ENCODE measurements around the gene ZNF747. TPM values are rescaled to one million over a fixed set of nuclear protein-coding genes. Genes with fewer than 3 reads are reported as not detected.

Gene ZNF747
- total and polyA plus RNA-seq, 2 donors, result 11.9 to 13.3 TPM

DNA sequence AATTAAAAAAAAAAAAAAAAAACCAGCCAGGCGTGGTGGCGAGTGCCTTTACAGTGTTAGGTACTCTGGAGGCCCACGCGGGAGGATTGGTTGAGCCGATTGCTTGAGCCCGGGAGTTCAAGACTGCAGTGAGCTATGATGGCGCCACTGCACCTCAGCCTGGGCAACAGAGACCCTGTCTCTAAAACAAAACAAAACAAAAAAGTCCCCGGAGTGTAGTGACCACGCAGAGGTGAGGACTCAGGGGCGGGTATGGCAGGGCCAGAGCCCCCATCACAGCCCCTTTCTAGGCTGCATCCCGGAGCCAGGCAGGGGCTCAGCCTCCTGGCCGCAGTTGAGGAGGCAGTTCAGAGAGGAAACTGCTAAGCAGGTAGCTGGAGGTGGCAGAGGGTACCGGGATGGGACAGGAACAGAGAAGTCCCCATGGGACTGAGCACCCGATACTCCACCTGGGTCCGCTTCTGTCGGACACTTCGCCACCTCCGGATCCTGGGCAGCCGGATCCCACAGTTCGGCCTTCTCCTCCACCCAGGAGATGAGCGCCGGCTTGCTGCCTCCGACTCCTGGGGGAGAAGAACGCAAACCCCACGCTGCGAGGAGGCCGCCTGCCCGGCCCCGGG is 800 bp downstream of the ZNF747 start:
- 17% methylated on average over 29 of the region's 29 CpGs for WGBS
- H3K27ac ChIP-seq (ENCODE audit: low read depth), result peak overlapping the region; percentile 89
- peak overlapping the region; percentile 72 for H3K4me3 ChIP-seq (ENCODE audit: low read depth, low read length)
- DNase-seq (ENCODE audit: extremely low spot score), result no peak
- peaks cover 4% of the 10 kb centered on the region for H3K4me1 ChIP-seq (ENCODE audit: insufficient read depth)
- H3K36me3 ChIP-seq (ENCODE audit: insufficient read depth), result no peaks in the 10 kb centered on the region

- 69% methylated on average over 11 of the region's 11 CpGs for WGBS
- Histone ChIP-seq H3K4me3 (ENCODE audit: low read depth, low read length) (no peak overlapping the region), H3K4me1 (ENCODE audit: insufficient read depth) (peaks cover 4% of the 10 kb centered on the region), H3K27ac (ENCODE audit: low read depth) (no peak overlapping the region), H3K36me3 (ENCODE audit: insufficient read depth) (no peaks in the 10 kb centered on the region)
- DNase-seq (ENCODE audit: extremely low spot score), result no peak
Measured at GRCh38 chr16:30533146-30533522, 1.5 kb downstream of the ZNF747 start.

DNA sequence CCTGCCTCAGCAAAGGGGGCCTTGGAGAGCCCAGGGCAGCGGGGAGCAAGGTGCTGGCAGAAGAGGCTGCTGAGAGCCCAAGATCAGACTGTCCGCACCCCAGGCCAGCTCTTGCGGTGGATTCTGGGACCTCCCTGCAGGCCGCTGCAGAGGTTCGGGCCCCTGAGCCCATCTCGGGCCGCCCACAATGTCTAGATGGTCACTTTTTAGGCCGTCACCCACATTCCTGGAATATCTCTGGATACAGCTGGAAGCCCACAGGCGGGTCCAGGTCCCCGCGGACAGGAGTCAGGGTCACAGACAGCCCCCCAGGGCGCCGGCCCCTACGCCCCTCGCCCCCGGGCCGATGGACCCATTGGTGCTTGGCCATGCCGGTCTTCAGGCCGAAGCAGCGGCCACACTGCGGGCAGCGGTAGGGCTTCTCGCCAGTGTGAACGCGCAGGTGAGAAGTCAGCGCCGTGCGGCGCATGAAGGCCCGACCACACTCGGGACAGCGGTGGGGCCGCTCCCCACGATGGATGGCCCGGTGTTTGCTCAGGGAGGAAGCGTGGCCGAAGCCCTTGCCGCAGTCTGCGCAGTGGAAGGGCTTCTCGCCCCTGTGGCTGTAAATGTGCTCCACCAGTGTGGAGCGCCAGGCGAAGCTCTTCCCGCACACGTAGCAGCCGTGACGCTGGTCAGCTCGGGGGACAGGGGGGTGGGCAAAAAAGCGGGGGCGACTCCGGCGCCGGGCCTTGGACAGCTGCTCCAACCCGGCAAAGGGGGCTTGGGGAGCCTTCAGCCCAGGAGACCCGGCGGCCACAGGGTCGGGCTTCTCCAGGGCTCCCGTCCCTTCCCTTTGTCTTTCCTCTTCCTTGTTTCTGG is 2.1 kb downstream of the ZNF747 start:
- Histone ChIP-seq H3K4me1 (ENCODE audit: insufficient read depth) (peaks cover 4% of the 10 kb centered on the region), H3K4me3 (ENCODE audit: low read depth, low read length) (no peak overlapping the region), H3K27ac (ENCODE audit: low read depth) (no peak overlapping the region), H3K36me3 (ENCODE audit: insufficient read depth) (no peaks in the 10 kb centered on the region)
- no peak for DNase-seq (ENCODE audit: extremely low spot score)
- WGBS, result 94% methylated on average over 57 of the region's 57 CpGs

DNA sequence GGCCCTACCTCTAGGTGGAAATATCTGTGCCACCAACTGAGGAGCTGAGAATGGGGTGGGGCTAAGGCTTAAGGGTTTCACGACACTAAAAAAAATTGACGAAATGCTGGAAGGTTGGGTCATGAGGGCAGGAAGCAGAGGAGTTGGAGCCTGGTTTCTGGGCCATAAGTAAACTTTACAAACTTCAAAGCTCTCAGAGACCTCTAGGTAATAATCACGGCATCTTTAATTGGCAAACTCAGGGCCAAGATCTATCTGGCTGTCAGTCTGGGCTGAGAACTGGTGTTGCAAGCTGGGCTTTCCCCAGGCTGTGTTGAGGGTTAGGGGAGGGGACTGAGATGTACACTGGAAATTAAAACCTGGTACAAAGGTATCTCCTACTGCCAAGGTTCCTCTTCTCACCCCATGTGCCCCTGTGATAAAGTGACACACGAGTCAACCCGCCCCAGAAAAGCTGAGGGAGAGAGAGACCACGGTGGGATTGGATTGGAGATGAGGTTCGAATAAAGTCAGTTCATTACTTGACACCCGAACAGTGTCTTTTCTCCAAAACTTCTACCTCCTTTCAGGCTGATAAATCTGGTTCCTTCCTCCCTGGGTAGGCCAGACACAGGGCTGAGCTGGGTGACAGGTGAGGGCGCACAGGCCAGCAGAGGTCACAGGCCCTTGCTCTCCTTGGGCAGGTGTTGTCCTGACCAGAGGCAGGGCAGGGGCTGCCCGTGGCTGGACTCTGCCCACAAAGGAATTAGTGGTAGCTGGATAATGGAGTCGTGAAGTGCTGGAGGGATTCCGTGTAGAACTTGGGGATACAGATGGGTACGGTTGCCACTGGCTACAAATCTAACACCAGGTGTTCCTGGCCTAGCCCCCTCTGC is 4.3 kb downstream of the ZNF747 start:
- WGBS, result 81% methylated on average over 13 of the region's 13 CpGs
- H3K36me3 ChIP-seq (ENCODE audit: insufficient read depth), result no peaks in the 10 kb centered on the region
- no peak overlapping the region for H3K4me3 ChIP-seq (ENCODE audit: low read depth, low read length)
- no peak overlapping the region for H3K27ac ChIP-seq (ENCODE audit: low read depth)
- DNase-seq (ENCODE audit: extremely low spot score), result no peak
- peaks cover 4% of the 10 kb centered on the region for H3K4me1 ChIP-seq (ENCODE audit: insufficient read depth)

DNA sequence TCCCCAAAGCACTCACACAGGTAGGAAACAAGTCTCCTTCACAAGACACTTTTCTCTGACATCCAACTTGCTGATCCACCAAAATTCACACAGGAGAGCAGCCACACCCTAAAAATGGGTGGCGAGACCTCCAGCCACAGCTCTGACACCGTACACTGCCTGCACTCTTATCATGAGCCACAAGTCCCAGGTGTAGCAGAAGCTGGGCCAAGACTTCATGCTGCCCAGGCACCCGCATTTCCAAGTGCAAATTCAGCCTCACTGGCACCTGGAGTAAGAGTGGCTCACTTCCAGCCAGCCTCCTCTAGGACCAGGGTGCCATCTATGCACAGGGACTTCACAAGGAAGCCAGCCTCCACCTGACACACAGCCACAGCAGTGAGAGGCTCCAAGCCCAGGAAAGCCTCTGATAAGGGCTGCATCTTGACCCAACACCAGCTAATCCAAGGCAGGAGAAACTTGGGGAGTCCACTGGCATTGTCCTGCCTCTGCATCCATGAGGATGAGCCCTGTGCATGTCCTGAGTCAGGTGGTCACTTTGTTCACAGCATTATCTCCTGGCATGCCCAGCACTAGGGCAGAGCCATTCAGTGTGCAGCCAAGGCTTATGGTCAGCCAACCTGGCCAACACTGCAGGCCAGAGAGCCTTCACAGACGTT is 5.7 kb downstream of the ZNF747 start:
- Histone ChIP-seq H3K36me3 (ENCODE audit: insufficient read depth) (no peaks in the 10 kb centered on the region), H3K4me3 (ENCODE audit: low read depth, low read length) (no peak overlapping the region), H3K4me1 (ENCODE audit: insufficient read depth) (peaks cover 4% of the 10 kb centered on the region), H3K27ac (ENCODE audit: low read depth) (no peak overlapping the region)
- DNase-seq (ENCODE audit: extremely low spot score), result no peak
- 73% methylated on average over 4 of the region's 4 CpGs for WGBS

- Histone ChIP-seq H3K4me3 (ENCODE audit: low read depth, low read length) (no peak overlapping the region), H3K36me3 (ENCODE audit: insufficient read depth) (no peaks in the 10 kb centered on the region), H3K27ac (ENCODE audit: low read depth) (peak overlapping the region; percentile 90), H3K4me1 (ENCODE audit: insufficient read depth) (no peaks in the 10 kb centered on the region)
- peak; percentile 75 for DNase-seq (ENCODE audit: extremely low spot score)
- WGBS, result 11% methylated on average over 14 of the region's 14 CpGs
Measured at GRCh38 chr16:30527635-30528178, 7.0 kb downstream of the ZNF747 start.

GRCh38 chr16:30526823-30527634 is 7.6 kb downstream of the ZNF747 start:
- Histone ChIP-seq H3K27ac (ENCODE audit: low read depth) (peak overlapping the region; percentile 98), H3K36me3 (ENCODE audit: insufficient read depth) (no peaks in the 10 kb centered on the region), H3K4me3 (ENCODE audit: low read depth, low read length) (peak overlapping the region; percentile 62), H3K4me1 (ENCODE audit: insufficient read depth) (no peaks in the 10 kb centered on the region)
- WGBS, result under 1% methylated on average over 79 of the region's 79 CpGs
- DNase-seq (ENCODE audit: extremely low spot score), result peak; percentile 97

- H3K4me3 ChIP-seq (ENCODE audit: low read depth, low read length), result peak within 1 kb of the TSS; percentile 62
- no peaks in the 10 kb centered on the region for H3K4me1 ChIP-seq (ENCODE audit: insufficient read depth)
- 1% methylated on average over 73 of the region's 73 CpGs for WGBS
- no peaks in the 10 kb centered on the region for H3K36me3 ChIP-seq (ENCODE audit: insufficient read depth)
- DNase-seq (ENCODE audit: extremely low spot score), result no peak
- H3K27ac ChIP-seq (ENCODE audit: low read depth), result peak within 1 kb of the TSS; percentile 98
Measured at GRCh38 chr16:30526137-30526822, 8.4 kb downstream of the ZNF747 start, which contains the start of gene ZNF768. Gene ZNF768 (minus strand): TSS chr16:30526566. CDS start chr16:30526413, 153 bp downstream.

- no peaks in the 10 kb centered on the region for H3K36me3 ChIP-seq (ENCODE audit: insufficient read depth)
- DNase-seq (ENCODE audit: extremely low spot score), result no peak
- no peaks in the 10 kb centered on the region for H3K4me1 ChIP-seq (ENCODE audit: insufficient read depth)
- peak overlapping the region; percentile 62 for H3K4me3 ChIP-seq (ENCODE audit: low read depth, low read length)
- 58% methylated on average over 4 of the region's 4 CpGs for WGBS
- no peak overlapping the region for H3K27ac ChIP-seq (ENCODE audit: low read depth)
Measured at GRCh38 chr16:30525844-30526136, 8.9 kb downstream of the ZNF747 start.

DNA sequence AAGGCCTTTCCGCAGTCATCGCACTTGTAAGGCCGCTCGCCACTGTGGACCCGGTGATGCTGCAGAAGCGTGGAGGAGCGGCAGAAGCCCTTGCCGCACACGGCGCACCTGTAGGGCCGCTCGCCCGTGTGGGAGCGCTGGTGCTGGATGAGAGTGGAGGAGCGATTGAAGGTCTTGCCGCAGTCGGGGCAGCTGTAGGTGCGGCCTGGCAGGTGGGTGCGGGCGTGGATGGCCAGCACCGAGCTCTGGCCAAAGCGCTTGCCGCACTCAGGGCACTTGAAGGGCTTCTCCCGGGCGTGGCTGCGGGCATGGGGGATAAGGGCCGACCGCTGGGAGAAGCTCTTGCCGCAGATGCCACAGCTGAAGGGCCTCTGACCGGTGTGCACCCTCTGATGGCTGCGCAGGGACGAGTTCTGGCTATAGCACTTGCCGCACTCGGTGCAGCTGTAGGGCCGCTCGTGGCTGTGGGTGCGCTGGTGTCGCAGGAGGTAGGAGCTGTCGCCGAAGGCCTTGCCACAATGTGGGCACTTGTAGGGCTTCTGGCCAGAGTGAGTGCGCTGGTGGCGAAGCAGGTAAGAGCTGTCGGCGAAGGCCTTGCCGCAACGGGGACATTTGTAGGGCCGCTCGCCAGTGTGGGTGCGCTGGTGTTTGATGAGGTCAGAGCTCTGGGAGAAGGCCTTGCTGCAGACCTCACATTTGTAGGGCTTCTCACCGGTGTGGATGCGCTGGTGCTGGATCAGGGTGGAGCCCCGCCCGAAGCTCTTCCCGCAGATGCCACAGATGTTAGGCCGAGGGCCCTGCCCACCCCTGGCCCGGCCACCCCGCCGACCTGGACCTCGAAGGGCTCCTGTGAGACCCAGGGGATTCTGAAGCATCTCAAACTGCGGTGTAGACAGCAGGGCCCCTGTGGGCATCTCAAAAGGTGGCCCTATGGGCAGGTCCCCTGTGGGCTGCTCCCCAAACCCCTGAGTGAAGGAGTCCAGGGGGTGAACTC is 9.8 kb downstream of the ZNF747 start:
- WGBS, result 94% methylated on average over 60 of the region's 60 CpGs
- no peaks in the 10 kb centered on the region for H3K4me1 ChIP-seq (ENCODE audit: insufficient read depth)
- no peak overlapping the region for H3K4me3 ChIP-seq (ENCODE audit: low read depth, low read length)
- no peak for DNase-seq (ENCODE audit: extremely low spot score)
- H3K36me3 ChIP-seq (ENCODE audit: insufficient read depth), result no peaks in the 10 kb centered on the region
- no peak overlapping the region for H3K27ac ChIP-seq (ENCODE audit: low read depth)
